Stimulated activated CD8-positive, alpha-beta memory T cell treated with anti-CD3 and anti-CD28 coated beads, Interleukin-4, amount 100 ng/mL, for 24 hours (primary cell): ENCODE data around the gene TXNDC16.
"Not testable (repeated sequence)": the region's sequence is repeated elsewhere in the genome, so short reads cannot be mapped to it uniquely, and the experiment has no call there.

ENCODE experiments used
- DNase-seq: peaks from one replicate; pipeline ENCODE4 v3.0.0-alpha.2; 2020; ENCODE audit warnings: low read depth

TXNDC16 gene

GRCh38 chr14:52552063-52552988 lies at the start of gene TXNDC16, which contains the start of gene GPR137C:
TXNDC16 (minus strand) TSS chr14:52552505; CDS start chr14:52543557, 8,948 bp downstream.
GPR137C (plus strand) TSS chr14:52552836; CDS start chr14:52553148, 312 bp downstream.
- peak; percentile 99 for DNase-seq

GRCh38 chr14:52599974-52600373 lies 47.7 kb upstream of the TXNDC16 start:
- no peak for DNase-seq

GRCh38 chr14:52598568-52598967 lies 46.3 kb upstream of the TXNDC16 start:
- DNase-seq: no peak

- no peak for DNase-seq
Measured at GRCh38 chr14:52596861-52597260, 44.6 kb upstream of the TXNDC16 start.

GRCh38 chr14:52596320-52596719 lies 44.0 kb upstream of the TXNDC16 start:
- no peak for DNase-seq

GRCh38 chr14:52590318-52590717 lies 38.0 kb upstream of the TXNDC16 start:
- no peak for DNase-seq

GRCh38 chr14:52589646-52590045 lies 37.3 kb upstream of the TXNDC16 start:
- DNase-seq: no peak

- no peak for DNase-seq
Measured at GRCh38 chr14:52583544-52583943, 31.2 kb upstream of the TXNDC16 start.

- DNase-seq: no peak
Measured at GRCh38 chr14:52575858-52576257, 23.6 kb upstream of the TXNDC16 start.

GRCh38 chr14:52568454-52568853 lies 16.1 kb upstream of the TXNDC16 start:
- DNase-seq: not testable (repeated sequence)

- DNase-seq: no peak
Measured at GRCh38 chr14:52563120-52563519, 10.8 kb upstream of the TXNDC16 start.

GRCh38 chr14:52558688-52559087 lies 6.4 kb upstream of the TXNDC16 start:
- no peak for DNase-seq

GRCh38 chr14:52553671-52554575 lies 1.6 kb upstream of the TXNDC16 start:
- DNase-seq: peak; percentile 70

- DNase-seq: no peak
Measured at GRCh38 chr14:52553002-52553670, 831 bp upstream of the TXNDC16 start.

- DNase-seq: no peak
Measured at GRCh38 chr14:52551696-52552062, 626 bp downstream of the TXNDC16 start.

GRCh38 chr14:52551205-52551604 lies 1.1 kb downstream of the TXNDC16 start:
- no peak for DNase-seq

- no peak for DNase-seq
Measured at GRCh38 chr14:52550661-52551060, 1.6 kb downstream of the TXNDC16 start.

GRCh38 chr14:52547526-52547925 lies 4.8 kb downstream of the TXNDC16 start:
- DNase-seq: no peak

GRCh38 chr14:52547027-52547426 lies 5.3 kb downstream of the TXNDC16 start:
- DNase-seq: no peak

GRCh38 chr14:52546318-52546670 lies 6.0 kb downstream of the TXNDC16 start:
- DNase-seq: no peak

GRCh38 chr14:52545584-52546317 lies 6.6 kb downstream of the TXNDC16 start:
- no peak for DNase-seq
